ENCODE data around the gene FAF1. TPM values are rescaled to one million over a fixed set of nuclear protein-coding genes. Genes with fewer than 3 reads are reported as not detected.
A peak's percentile ranks its signal among the peaks of the same experiment; 100 is the strongest.

The FAF1 gene
- total RNA-seq, 1 experiment from 2014 or later, result 124 TPM

DNA sequence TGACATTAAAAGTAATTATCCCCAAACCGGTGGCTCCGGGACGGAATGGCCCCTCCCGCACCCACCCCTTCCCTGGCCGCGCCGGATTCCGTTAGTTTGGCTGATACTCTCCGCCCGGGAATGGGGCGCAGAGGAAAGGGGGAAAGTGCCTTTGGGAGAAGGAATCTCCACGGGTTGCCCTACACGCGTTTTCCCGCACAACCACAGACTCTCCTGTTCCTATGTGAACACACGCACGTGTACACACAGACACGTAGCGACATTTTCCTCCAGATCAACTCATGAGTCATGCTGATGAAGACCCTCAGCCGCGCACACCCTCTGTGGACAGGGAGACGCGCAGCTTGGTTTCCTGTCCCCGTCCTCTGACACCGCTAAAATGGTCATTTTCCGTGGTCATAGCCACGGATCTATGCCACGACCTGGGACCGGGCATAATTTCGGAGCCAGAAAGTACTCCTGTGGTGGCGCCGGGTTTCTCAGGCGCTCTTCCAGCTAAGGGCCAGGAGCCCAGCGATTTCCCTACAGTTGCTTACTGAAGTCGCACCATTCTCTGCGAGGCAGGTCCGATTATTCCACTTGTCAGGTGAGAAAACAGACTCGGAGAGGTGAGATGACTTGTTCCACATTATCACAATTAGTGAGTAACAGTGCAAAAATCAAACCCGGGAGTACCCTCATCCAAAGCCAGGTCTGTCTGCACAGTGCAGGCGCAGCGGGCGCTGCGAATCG is 532.8 kb downstream of the FAF1 start:
- no peaks in the 10 kb centered on the region for H3K27me3 ChIP-seq
- H3K36me3 ChIP-seq, result no peaks in the 10 kb centered on the region; the same call in none of the 2 replicates
- no peaks in the 10 kb centered on the region for H3K9me3 ChIP-seq (replicated peaks)
- no peaks in the 10 kb centered on the region for H3K4me1 ChIP-seq
- no peak for DNase-seq
- H3K27ac ChIP-seq, result no peak overlapping the region
- no peak overlapping the region for H3K4me3 ChIP-seq

- DNase-seq, result no peak
- Histone ChIP-seq H3K4me3 (no peak overlapping the region), H3K27ac (no peak overlapping the region), H3K27me3 (no peaks in the 10 kb centered on the region), H3K9me3 (replicated peaks) (no peaks in the 10 kb centered on the region), H3K4me1 (no peaks in the 10 kb centered on the region), H3K36me3 (peaks cover 5% of the 10 kb centered on the region)
Measured at GRCh38 chr1:50426702-50427085, 533.4 kb downstream of the FAF1 start.

DNA sequence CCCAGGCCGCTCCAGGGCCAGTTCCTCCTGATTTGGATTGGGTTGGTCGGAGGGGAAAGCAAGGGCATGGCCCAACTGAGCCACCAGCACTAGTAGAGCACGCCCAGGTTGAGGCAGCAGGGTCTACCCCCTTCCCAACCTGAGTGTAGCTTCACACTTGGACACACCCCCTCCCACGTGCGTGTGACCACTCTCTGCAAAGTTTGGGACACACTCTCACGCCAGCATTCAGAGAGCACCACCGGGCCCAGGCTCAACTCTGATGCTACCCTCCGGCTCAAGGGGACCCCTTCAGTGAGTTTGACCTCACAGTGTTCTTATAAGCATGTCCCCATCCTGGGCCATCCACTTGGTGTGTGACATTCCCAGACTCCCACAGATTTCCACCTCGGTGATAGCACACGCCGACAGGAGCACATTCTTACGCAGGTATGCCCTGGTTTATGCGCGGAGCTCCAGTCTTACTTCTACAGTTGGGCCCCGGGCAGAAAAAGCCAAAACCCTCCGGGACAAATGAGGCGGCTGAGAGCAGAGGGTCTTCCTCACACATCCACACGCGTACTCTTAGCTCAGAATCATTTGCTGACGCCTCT is 533.9 kb downstream of the FAF1 start:
- Histone ChIP-seq H3K27ac (no peak overlapping the region), H3K36me3 (peaks cover 8% of the 10 kb centered on the region), H3K4me1 (no peaks in the 10 kb centered on the region), H3K4me3 (no peak overlapping the region), H3K9me3 (replicated peaks) (no peaks in the 10 kb centered on the region), H3K27me3 (no peaks in the 10 kb centered on the region)
- no peak for DNase-seq

DNA sequence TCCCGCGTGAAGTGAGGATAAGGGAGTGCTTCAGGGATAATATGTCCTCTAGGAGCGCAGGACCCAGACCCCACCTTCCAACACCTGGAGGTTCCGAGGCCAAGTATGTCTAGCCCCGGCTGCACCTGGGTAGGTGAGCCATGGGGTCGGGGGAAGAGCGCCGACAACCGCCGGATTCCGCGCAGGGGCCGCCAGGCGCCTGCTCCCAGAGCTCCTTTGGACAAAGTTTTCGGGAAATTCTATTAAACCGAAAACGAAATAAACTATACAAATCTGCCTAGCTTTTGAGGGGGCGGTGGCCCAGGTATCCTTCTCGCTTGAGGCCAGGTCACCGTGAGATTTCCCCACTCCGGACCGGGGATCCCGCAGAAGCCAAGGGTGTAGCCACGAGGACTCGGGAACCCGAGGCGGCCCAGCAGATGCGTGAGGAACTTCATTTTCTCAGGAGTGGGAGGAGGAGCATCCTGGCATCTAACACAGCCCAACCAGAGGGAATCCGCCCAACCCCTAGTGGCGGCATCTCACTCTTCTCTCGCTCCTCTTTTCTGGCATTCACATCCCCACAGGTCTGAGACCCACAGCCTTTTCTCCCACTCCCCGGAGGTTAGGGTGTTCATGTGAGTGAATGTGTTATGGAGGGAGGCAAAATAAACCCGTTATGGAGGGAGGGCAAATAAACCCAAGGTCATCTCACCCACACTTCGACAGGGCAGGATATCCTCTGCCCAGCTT is 534.5 kb downstream of the FAF1 start:
- H3K27ac ChIP-seq, result peak overlapping the region; percentile 99; the same call in 1 of the 2 replicates
- H3K36me3 ChIP-seq, result peaks cover 10% of the 10 kb centered on the region
- peak overlapping the region; percentile 81 for H3K4me3 ChIP-seq
- no peaks in the 10 kb centered on the region for H3K27me3 ChIP-seq
- no peak for DNase-seq
- no peaks in the 10 kb centered on the region for H3K4me1 ChIP-seq
- H3K9me3 ChIP-seq (replicated peaks), result no peaks in the 10 kb centered on the region

GRCh38 chr1:50424884-50425375 is 535.1 kb downstream of the FAF1 start:
- peak overlapping the region; percentile 99 for H3K27ac ChIP-seq
- no peaks in the 10 kb centered on the region for H3K4me1 ChIP-seq
- peak; percentile 45 to 62 for DNase-seq
- peaks cover 17% of the 10 kb centered on the region for H3K36me3 ChIP-seq
- no peaks in the 10 kb centered on the region for H3K27me3 ChIP-seq
- H3K4me3 ChIP-seq, result peak overlapping the region; percentile 81
- H3K9me3 ChIP-seq (replicated peaks), result no peaks in the 10 kb centered on the region

GRCh38 chr1:50424045-50424883 is 535.8 kb downstream of the FAF1 start:
- H3K27ac ChIP-seq, result peak overlapping the region; percentile 99
- H3K27me3 ChIP-seq, result no peaks in the 10 kb centered on the region
- peak; percentile 67 to 81 for DNase-seq
- H3K36me3 ChIP-seq, result peaks cover 23% of the 10 kb centered on the region
- H3K4me3 ChIP-seq, result peak overlapping the region; percentile 81
- no peaks in the 10 kb centered on the region for H3K4me1 ChIP-seq
- no peaks in the 10 kb centered on the region for H3K9me3 ChIP-seq (replicated peaks)

- DNase-seq, result peak in 1 of 2 experiments; percentile 98
- Histone ChIP-seq H3K36me3 (peaks cover 26% of the 10 kb centered on the region), H3K27me3 (no peaks in the 10 kb centered on the region), H3K4me1 (no peaks in the 10 kb centered on the region), H3K27ac (peak overlapping the region; percentile 99), H3K9me3 (replicated peaks) (no peaks in the 10 kb centered on the region), H3K4me3 (peak overlapping the region; percentile 81)
Measured at GRCh38 chr1:50423670-50424000, 536.4 kb downstream of the FAF1 start.

DNA sequence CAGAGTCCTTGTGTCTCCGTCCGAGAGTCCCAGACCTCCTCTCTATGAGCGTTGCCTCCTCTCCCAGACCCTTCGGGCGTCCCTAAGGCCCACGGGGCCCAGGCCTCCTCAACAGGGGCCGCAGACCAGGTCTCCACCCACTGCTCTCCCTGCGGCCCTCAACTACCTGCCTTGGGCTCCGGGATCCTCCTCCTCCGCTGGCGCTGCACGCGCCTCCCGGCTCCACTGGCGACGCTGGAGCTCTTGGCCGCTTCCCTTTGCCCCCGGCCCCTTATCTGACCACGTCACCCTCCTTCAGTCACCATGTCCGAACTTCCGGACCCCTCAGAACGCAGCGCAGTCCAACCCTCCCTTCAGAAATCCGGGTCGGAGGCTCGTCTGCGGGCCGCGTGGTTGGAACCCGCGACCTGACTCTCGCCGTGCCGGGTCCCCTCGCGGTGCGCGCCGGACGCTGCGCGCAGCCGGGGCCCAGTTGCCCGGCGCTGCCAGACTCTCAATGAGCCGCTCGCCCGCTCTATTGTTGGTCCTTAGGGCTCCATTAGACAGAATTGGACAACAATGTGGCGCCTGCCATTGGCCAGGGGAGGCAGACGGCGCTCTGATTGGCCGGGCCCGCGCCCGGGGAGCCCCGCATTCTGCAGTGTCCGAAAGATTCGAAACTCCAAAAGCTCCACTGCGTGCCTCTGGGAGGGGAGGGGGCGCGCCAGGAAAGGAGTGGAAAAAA is 537.0 kb downstream of the FAF1 start, which contains the start of gene DMRTA2:
DMRTA2 (minus strand) TSS at position 498 of the 724 bp plus-strand sequence. CDS start 1,907 bp downstream, outside the sequence.
- Histone ChIP-seq H3K4me3 (peak within 1 kb of the TSS; percentile 81), H3K27ac (peak within 1 kb of the TSS; percentile 99), H3K9me3 (replicated peaks) (no peaks in the 10 kb centered on the region), H3K4me1 (no peaks in the 10 kb centered on the region), H3K36me3 (peaks cover 31% of the 10 kb centered on the region), H3K27me3 (no peaks in the 10 kb centered on the region)
- DNase-seq, result peak; percentile 76 to 98

- Histone ChIP-seq H3K27ac (peak overlapping the region; percentile 99), H3K4me1 (no peaks in the 10 kb centered on the region), H3K27me3 (no peaks in the 10 kb centered on the region), H3K36me3 (peaks cover 36% of the 10 kb centered on the region), H3K9me3 (replicated peaks) (no peaks in the 10 kb centered on the region), H3K4me3 (peak overlapping the region; percentile 81)
- DNase-seq, result peak in 1 of 2 experiments; percentile 64
Measured at GRCh38 chr1:50422675-50422945, 537.5 kb downstream of the FAF1 start.

DNA sequence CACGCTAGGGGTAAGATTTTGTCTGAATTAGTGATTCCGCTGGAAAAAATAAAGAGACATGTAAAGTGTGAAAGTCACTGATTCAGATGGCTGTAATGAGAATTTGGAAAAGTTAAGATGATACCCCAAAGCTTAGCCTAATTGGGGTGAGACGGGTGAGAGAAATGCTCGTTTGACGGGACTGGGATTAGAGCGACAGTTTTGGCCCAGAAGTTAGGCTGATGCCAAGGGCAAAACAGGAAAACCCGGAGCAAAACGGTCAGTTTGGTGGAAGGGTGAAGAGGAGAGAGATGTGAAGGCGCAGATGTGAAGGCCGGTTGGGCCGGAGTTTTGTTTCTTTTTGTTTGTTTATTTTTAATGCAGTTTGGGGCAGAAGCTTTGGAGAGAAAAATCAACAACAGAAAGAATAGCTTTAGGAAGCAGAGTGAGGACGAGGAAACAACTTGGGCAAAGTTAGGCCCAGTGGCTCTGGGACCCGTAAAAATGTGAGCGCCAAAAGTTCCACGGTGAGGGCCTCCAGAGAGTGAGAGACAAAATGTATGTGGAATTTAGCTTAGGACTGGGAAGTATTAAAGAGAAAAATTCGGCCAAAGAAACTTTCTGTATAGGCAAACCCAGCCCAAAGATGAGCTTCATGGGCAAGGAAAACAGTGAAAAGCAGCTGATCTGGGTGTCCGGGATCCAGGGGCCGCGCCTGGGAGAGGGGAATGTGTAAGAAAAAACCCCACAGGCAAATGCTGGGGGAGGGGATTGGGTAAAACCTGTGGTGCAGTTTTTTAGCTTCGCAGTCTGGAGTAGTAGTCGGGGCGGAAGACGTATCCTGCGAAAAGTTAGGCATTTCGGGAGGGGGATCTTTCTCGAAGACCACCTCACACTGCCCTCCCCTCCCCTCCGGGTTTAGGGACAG is 538.0 kb downstream of the FAF1 start:
- peak; percentile 80 to 83 for DNase-seq
- H3K27ac ChIP-seq, result peak overlapping the region; percentile 99
- no peaks in the 10 kb centered on the region for H3K9me3 ChIP-seq (replicated peaks)
- no peaks in the 10 kb centered on the region for H3K4me1 ChIP-seq
- H3K4me3 ChIP-seq, result peak overlapping the region; percentile 81
- no peaks in the 10 kb centered on the region for H3K27me3 ChIP-seq
- peaks cover 42% of the 10 kb centered on the region for H3K36me3 ChIP-seq

DNA sequence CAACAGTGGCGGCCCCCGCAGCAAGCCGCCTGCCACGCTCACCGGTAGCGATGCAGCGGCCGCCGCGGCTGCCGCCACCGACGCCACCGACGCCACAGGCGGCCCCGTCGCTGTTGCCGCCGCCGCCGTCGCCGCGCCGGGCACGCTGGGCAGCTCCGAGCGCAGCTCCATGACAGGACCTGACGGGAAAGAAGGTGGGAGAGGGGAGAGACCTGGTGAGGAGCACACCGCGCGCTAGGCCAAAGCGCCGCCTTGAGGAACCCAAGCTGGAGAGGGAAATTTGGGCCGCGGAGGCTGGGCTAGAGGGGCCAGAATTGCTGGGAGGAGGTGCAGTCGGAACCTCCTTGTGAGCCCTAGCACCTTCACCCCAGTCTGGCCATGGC is 538.7 kb downstream of the FAF1 start:
- Histone ChIP-seq H3K27ac (no peak overlapping the region), H3K4me3 (peak overlapping the region; percentile 81), H3K4me1 (no peaks in the 10 kb centered on the region), H3K27me3 (no peaks in the 10 kb centered on the region), H3K36me3 (peaks cover 45% of the 10 kb centered on the region), H3K9me3 (replicated peaks) (no peaks in the 10 kb centered on the region)
- DNase-seq, result no peak

DNA sequence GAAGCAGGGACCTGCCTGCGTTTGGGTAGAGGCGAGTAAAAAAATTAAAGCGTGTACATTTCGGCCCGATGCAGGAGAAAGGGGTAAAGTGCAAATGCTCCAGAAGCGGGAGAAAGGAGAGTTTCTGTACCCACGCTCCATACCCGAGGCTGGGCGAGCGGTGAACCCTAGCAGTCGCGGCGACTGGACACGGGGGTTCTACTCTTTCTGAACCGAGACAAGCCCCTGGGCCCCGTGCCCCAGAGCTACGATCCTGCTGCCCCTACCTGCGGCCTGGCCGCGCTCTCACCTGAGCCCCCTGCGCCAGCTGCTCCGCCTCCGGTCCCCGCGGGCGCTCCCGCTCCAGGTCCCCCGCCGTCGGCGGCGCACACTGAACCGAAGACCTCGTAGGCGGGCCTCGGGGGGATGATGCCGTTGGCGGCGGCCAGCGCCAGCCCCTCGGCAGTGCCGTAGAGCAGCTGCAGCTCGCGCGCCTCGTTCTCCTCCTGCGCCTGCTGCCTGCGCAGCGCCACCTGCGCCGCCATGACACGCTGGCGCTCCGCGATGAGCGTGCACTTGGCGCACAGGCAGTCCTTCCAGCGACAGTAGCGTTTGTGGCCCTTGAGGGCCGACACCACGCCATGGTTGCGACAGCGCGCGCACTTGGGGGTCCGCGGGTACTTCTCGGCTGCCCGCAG is 539.2 kb downstream of the FAF1 start:
- Histone ChIP-seq H3K27me3 (no peaks in the 10 kb centered on the region), H3K27ac (no peak overlapping the region), H3K36me3 (peaks cover 45% of the 10 kb centered on the region), H3K9me3 (replicated peaks) (no peaks in the 10 kb centered on the region), H3K4me1 (no peaks in the 10 kb centered on the region), H3K4me3 (no peak overlapping the region)
- no peak for DNase-seq
